ENCODE results near the gene SHH. TPM values are rescaled to one million over a fixed set of nuclear protein-coding genes. Genes with fewer than 3 reads are reported as not detected.
"Not testable (repeated sequence)": the region's sequence is repeated elsewhere in the genome, so short reads cannot be mapped to it uniquely, and the experiment has no call there.

SHH gene
- total RNA-seq, 1 donor from 2014 or later: 35.8 TPM

GRCh38 chr7:155818154-155818819, 6.0 kb upstream of the SHH start:
- no peak for DNase-seq (ENCODE audit: low spot score, unreplicated experiment)
- no peak overlapping the region for H3K4me3 Mint-ChIP-seq (ENCODE audit: low read depth)
- H3K27ac Mint-ChIP-seq: no peak overlapping the region
- H3K4me1 Mint-ChIP-seq (ENCODE audit: low read depth): peaks cover 6% of the 10 kb centered on the region
- TF ChIP-seq CTCF (IDR thresholded peaks at IDR 0.05; ENCODE audit: unreplicated experiment): no peak
- H3K36me3 Mint-ChIP-seq (ENCODE audit: insufficient read depth): no peaks in the 10 kb centered on the region
- no peaks in the 10 kb centered on the region for H3K9me3 Mint-ChIP-seq (ENCODE audit: low read depth)
- peaks cover 63% of the 10 kb centered on the region for H3K27me3 Mint-ChIP-seq

- peaks cover 63% of the 10 kb centered on the region for H3K27me3 Mint-ChIP-seq
- not testable (repeated sequence) for DNase-seq (ENCODE audit: low spot score, unreplicated experiment); H3K9me3 Mint-ChIP-seq (ENCODE audit: low read depth); H3K36me3 Mint-ChIP-seq (ENCODE audit: insufficient read depth); H3K4me3 Mint-ChIP-seq (ENCODE audit: low read depth); H3K27ac Mint-ChIP-seq
- peaks cover 14% of the 10 kb centered on the region for H3K4me1 Mint-ChIP-seq (ENCODE audit: low read depth)
Observed at GRCh38 chr7:155817515-155817914, 5.3 kb upstream of the SHH start.

- Mint-ChIP-seq H3K9me3 (ENCODE audit: low read depth) (no peaks in the 10 kb centered on the region), H3K27me3 (peaks cover 63% of the 10 kb centered on the region), H3K4me1 (ENCODE audit: low read depth) (peaks cover 18% of the 10 kb centered on the region), H3K36me3 (ENCODE audit: insufficient read depth) (no peaks in the 10 kb centered on the region), H3K27ac (no peak overlapping the region), H3K4me3 (ENCODE audit: low read depth) (no peak overlapping the region)
- DNase-seq (ENCODE audit: low spot score, unreplicated experiment): no peak
- TF ChIP-seq CTCF (IDR thresholded peaks at IDR 0.05; ENCODE audit: unreplicated experiment): no peak
Observed at GRCh38 chr7:155816996-155817395, 4.7 kb upstream of the SHH start.

- H3K27ac Mint-ChIP-seq: no peak overlapping the region
- peaks cover 26% of the 10 kb centered on the region for H3K4me1 Mint-ChIP-seq (ENCODE audit: low read depth)
- H3K27me3 Mint-ChIP-seq: peaks cover 63% of the 10 kb centered on the region
- H3K36me3 Mint-ChIP-seq (ENCODE audit: insufficient read depth): no peaks in the 10 kb centered on the region
- no peaks in the 10 kb centered on the region for H3K9me3 Mint-ChIP-seq (ENCODE audit: low read depth)
- no peak overlapping the region for H3K4me3 Mint-ChIP-seq (ENCODE audit: low read depth)
- no peak for DNase-seq (ENCODE audit: low spot score, unreplicated experiment)
- no peak for TF ChIP-seq CTCF (IDR thresholded peaks at IDR 0.05; ENCODE audit: unreplicated experiment)
Observed at GRCh38 chr7:155816192-155816508, 3.9 kb upstream of the SHH start.

- peak; percentile 80 for TF ChIP-seq CTCF (IDR thresholded peaks at IDR 0.05; ENCODE audit: unreplicated experiment)
- peak; percentile 73 for DNase-seq (ENCODE audit: low spot score, unreplicated experiment)
- Mint-ChIP-seq H3K36me3 (ENCODE audit: insufficient read depth) (no peaks in the 10 kb centered on the region), H3K27ac (peak overlapping the region; percentile 63), H3K9me3 (ENCODE audit: low read depth) (no peaks in the 10 kb centered on the region), H3K27me3 (peaks cover 63% of the 10 kb centered on the region), H3K4me3 (ENCODE audit: low read depth) (no peak overlapping the region), H3K4me1 (ENCODE audit: low read depth) (peaks cover 30% of the 10 kb centered on the region)
Observed at GRCh38 chr7:155815332-155816191, 3.3 kb upstream of the SHH start.

Data from progenitor cell of endocrine pancreas (in vitro differentiated cells).